Measurements from ENCODE around the gene KRT10.
"Not testable (repeated sequence)": the region's sequence is repeated elsewhere in the genome, so short reads cannot be mapped to it uniquely, and the experiment has no call there.

KRT10 gene

GRCh38 chr17:40822132-40822812 lies at the start of gene KRT10:
TSS of gene KRT10 (minus strand) at chr17:40822614. CDS start at chr17:40822585, 29 bp downstream.
- Histone ChIP-seq H3K27me3 (ENCODE audit: low read depth, low read length) (no peaks in the 10 kb centered on the region), H3K4me1 (ENCODE audit: control insufficient read depth in 1 of 2, insufficient read depth in 2 of 2, low read length in 2 of 2) (peaks cover 0 to 18% of the 10 kb centered on the region in 2 donors)

GRCh38 chr17:40871316-40871715 lies 48.9 kb upstream of the KRT10 start:
- no peaks in the 10 kb centered on the region for H3K9me3 ChIP-seq (ENCODE audit: control insufficient read depth in 1 of 2, low read length in 2 of 2)
- no peaks in the 10 kb centered on the region for H3K27me3 ChIP-seq (ENCODE audit: low read depth, low read length)
- no peak overlapping the region for H3K27ac ChIP-seq (ENCODE audit: low read length)
- H3K36me3 ChIP-seq (ENCODE audit: control insufficient read depth in 1 of 2, insufficient read depth in 2 of 2, low read length in 2 of 2): no peaks in the 10 kb centered on the region
- no peaks in the 10 kb centered on the region for H3K4me1 ChIP-seq (ENCODE audit: control insufficient read depth in 1 of 2, insufficient read depth in 2 of 2, low read length in 2 of 2)
- no peak overlapping the region for H3K4me3 ChIP-seq (ENCODE audit: low read depth in 1 of 2, low read length in 2 of 2)

More at GRCh38 chr17:40822132-40822812, at the start of gene KRT10:
- Histone ChIP-seq H3K36me3 (ENCODE audit: control insufficient read depth in 1 of 2, insufficient read depth in 2 of 2, low read length in 2 of 2) (peaks cover 0 to 3% of the 10 kb centered on the region in 2 donors), H3K27ac (ENCODE audit: low read length) (no peak within 1 kb of the TSS), H3K4me3 (ENCODE audit: low read depth in 1 of 2, low read length in 2 of 2) (no peak within 1 kb of the TSS), H3K9me3 (ENCODE audit: control insufficient read depth in 1 of 2, low read length in 2 of 2) (no peaks in the 10 kb centered on the region)

- Histone ChIP-seq H3K27me3 (ENCODE audit: low read depth, low read length) (no peaks in the 10 kb centered on the region), H3K9me3 (ENCODE audit: control insufficient read depth in 1 of 2, low read length in 2 of 2) (no peaks in the 10 kb centered on the region), H3K36me3 (ENCODE audit: control insufficient read depth in 1 of 2, insufficient read depth in 2 of 2, low read length in 2 of 2) (no peaks in the 10 kb centered on the region), H3K4me3 (ENCODE audit: low read depth in 1 of 2, low read length in 2 of 2) (no peak overlapping the region), H3K4me1 (ENCODE audit: control insufficient read depth in 1 of 2, insufficient read depth in 2 of 2, low read length in 2 of 2) (no peaks in the 10 kb centered on the region), H3K27ac (ENCODE audit: low read length) (no peak overlapping the region)
Observed at GRCh38 chr17:40870136-40870535, 47.7 kb upstream of the KRT10 start.

GRCh38 chr17:40866838-40867237 lies 44.4 kb upstream of the KRT10 start, which contains the start of gene KRT12:
TSS of gene KRT12 (minus strand) at chr17:40867223. CDS start at chr17:40867186, 37 bp downstream.
- Histone ChIP-seq H3K4me1 (ENCODE audit: control insufficient read depth in 1 of 2, insufficient read depth in 2 of 2, low read length in 2 of 2) (no peaks in the 10 kb centered on the region), H3K36me3 (ENCODE audit: control insufficient read depth in 1 of 2, insufficient read depth in 2 of 2, low read length in 2 of 2) (no peaks in the 10 kb centered on the region), H3K9me3 (ENCODE audit: control insufficient read depth in 1 of 2, low read length in 2 of 2) (no peaks in the 10 kb centered on the region), H3K27ac (ENCODE audit: low read length) (no peak within 1 kb of the TSS), H3K27me3 (ENCODE audit: low read depth, low read length) (peaks cover 6% of the 10 kb centered on the region), H3K4me3 (ENCODE audit: low read depth in 1 of 2, low read length in 2 of 2) (no peak within 1 kb of the TSS)

- H3K36me3 ChIP-seq (ENCODE audit: control insufficient read depth in 1 of 2, insufficient read depth in 2 of 2, low read length in 2 of 2): no peaks in the 10 kb centered on the region
- no peak overlapping the region for H3K4me3 ChIP-seq (ENCODE audit: low read depth in 1 of 2, low read length in 2 of 2)
- peaks cover 6% of the 10 kb centered on the region for H3K27me3 ChIP-seq (ENCODE audit: low read depth, low read length)
- H3K4me1 ChIP-seq (ENCODE audit: control insufficient read depth in 1 of 2, insufficient read depth in 2 of 2, low read length in 2 of 2): no peaks in the 10 kb centered on the region
- no peaks in the 10 kb centered on the region for H3K9me3 ChIP-seq (ENCODE audit: control insufficient read depth in 1 of 2, low read length in 2 of 2)
- H3K27ac ChIP-seq (ENCODE audit: low read length): no peak overlapping the region
Observed at GRCh38 chr17:40864661-40865390, 42.4 kb upstream of the KRT10 start.

- Histone ChIP-seq H3K4me3 (ENCODE audit: low read depth in 1 of 2, low read length in 2 of 2) (no peak overlapping the region), H3K27ac (ENCODE audit: low read length) (no peak overlapping the region), H3K4me1 (ENCODE audit: control insufficient read depth in 1 of 2, insufficient read depth in 2 of 2, low read length in 2 of 2) (no peaks in the 10 kb centered on the region), H3K9me3 (ENCODE audit: control insufficient read depth in 1 of 2, low read length in 2 of 2) (no peaks in the 10 kb centered on the region), H3K27me3 (ENCODE audit: low read depth, low read length) (peaks cover 6% of the 10 kb centered on the region), H3K36me3 (ENCODE audit: control insufficient read depth in 1 of 2, insufficient read depth in 2 of 2, low read length in 2 of 2) (no peaks in the 10 kb centered on the region)
Observed at GRCh38 chr17:40862985-40863733, 40.7 kb upstream of the KRT10 start.

GRCh38 chr17:40859536-40859935 lies 37.1 kb upstream of the KRT10 start:
- Histone ChIP-seq H3K27me3 (ENCODE audit: low read depth, low read length) (peaks cover 6% of the 10 kb centered on the region), H3K9me3 (ENCODE audit: control insufficient read depth in 1 of 2, low read length in 2 of 2) (no peaks in the 10 kb centered on the region), H3K27ac (ENCODE audit: low read length) (no peak overlapping the region), H3K4me3 (ENCODE audit: low read depth in 1 of 2, low read length in 2 of 2) (no peak overlapping the region), H3K36me3 (ENCODE audit: control insufficient read depth in 1 of 2, insufficient read depth in 2 of 2, low read length in 2 of 2) (no peaks in the 10 kb centered on the region), H3K4me1 (ENCODE audit: control insufficient read depth in 1 of 2, insufficient read depth in 2 of 2, low read length in 2 of 2) (no peaks in the 10 kb centered on the region)

GRCh38 chr17:40858667-40859066 lies 36.3 kb upstream of the KRT10 start:
- H3K27ac ChIP-seq (ENCODE audit: low read length): not testable (repeated sequence)

GRCh38 chr17:40857535-40857934 lies 35.1 kb upstream of the KRT10 start:
- H3K27ac ChIP-seq (ENCODE audit: low read length): no peak overlapping the region
- H3K4me3 ChIP-seq (ENCODE audit: low read depth in 1 of 2, low read length in 2 of 2): no peak overlapping the region
- H3K9me3 ChIP-seq (ENCODE audit: control insufficient read depth in 1 of 2, low read length in 2 of 2): no peaks in the 10 kb centered on the region
- H3K4me1 ChIP-seq (ENCODE audit: control insufficient read depth in 1 of 2, insufficient read depth in 2 of 2, low read length in 2 of 2): no peaks in the 10 kb centered on the region
- H3K27me3 ChIP-seq (ENCODE audit: low read depth, low read length): no peaks in the 10 kb centered on the region
- no peaks in the 10 kb centered on the region for H3K36me3 ChIP-seq (ENCODE audit: control insufficient read depth in 1 of 2, insufficient read depth in 2 of 2, low read length in 2 of 2)

More at GRCh38 chr17:40858667-40859066, 36.3 kb upstream of the KRT10 start:
- not testable (repeated sequence) for H3K4me1 ChIP-seq (ENCODE audit: control insufficient read depth in 1 of 2, insufficient read depth in 2 of 2, low read length in 2 of 2); H3K36me3 ChIP-seq (ENCODE audit: control insufficient read depth in 1 of 2, insufficient read depth in 2 of 2, low read length in 2 of 2); H3K9me3 ChIP-seq (ENCODE audit: control insufficient read depth in 1 of 2, low read length in 2 of 2); H3K4me3 ChIP-seq (ENCODE audit: low read depth in 1 of 2, low read length in 2 of 2); H3K27me3 ChIP-seq (ENCODE audit: low read depth, low read length)

- Histone ChIP-seq H3K27ac (ENCODE audit: low read length) (no peak overlapping the region), H3K27me3 (ENCODE audit: low read depth, low read length) (no peaks in the 10 kb centered on the region), H3K4me1 (ENCODE audit: control insufficient read depth in 1 of 2, insufficient read depth in 2 of 2, low read length in 2 of 2) (no peaks in the 10 kb centered on the region), H3K9me3 (ENCODE audit: control insufficient read depth in 1 of 2, low read length in 2 of 2) (no peaks in the 10 kb centered on the region), H3K36me3 (ENCODE audit: control insufficient read depth in 1 of 2, insufficient read depth in 2 of 2, low read length in 2 of 2) (no peaks in the 10 kb centered on the region), H3K4me3 (ENCODE audit: low read depth in 1 of 2, low read length in 2 of 2) (no peak overlapping the region)
Observed at GRCh38 chr17:40854175-40854814, 31.9 kb upstream of the KRT10 start.

- no peaks in the 10 kb centered on the region for H3K4me1 ChIP-seq (ENCODE audit: control insufficient read depth in 1 of 2, insufficient read depth in 2 of 2, low read length in 2 of 2)
- no peaks in the 10 kb centered on the region for H3K9me3 ChIP-seq (ENCODE audit: control insufficient read depth in 1 of 2, low read length in 2 of 2)
- H3K36me3 ChIP-seq (ENCODE audit: control insufficient read depth in 1 of 2, insufficient read depth in 2 of 2, low read length in 2 of 2): no peaks in the 10 kb centered on the region
- H3K27me3 ChIP-seq (ENCODE audit: low read depth, low read length): no peaks in the 10 kb centered on the region
- no peak overlapping the region for H3K27ac ChIP-seq (ENCODE audit: low read length)
- no peak overlapping the region for H3K4me3 ChIP-seq (ENCODE audit: low read depth in 1 of 2, low read length in 2 of 2)
Observed at GRCh38 chr17:40852364-40852763, 29.9 kb upstream of the KRT10 start.

Measured in muscle layer of duodenum (tissue), 2 donors.